GM19239 (cell line): ENCODE results near the gene PLEKHH3.

Source experiments
- DNase-seq: peaks from one replicate; pipeline ENCODE4 v3.0.0; 2011; ENCODE audit warnings: low spot score; ENCODE audit not compliant: insufficient read length
- FAIRE-seq: peaks from 2 replicates; lab custom pipeline; 2011; peaks lifted over from hg19 to GRCh38; lab: Jason Lieb, UNC

The PLEKHH3 gene, protein sequence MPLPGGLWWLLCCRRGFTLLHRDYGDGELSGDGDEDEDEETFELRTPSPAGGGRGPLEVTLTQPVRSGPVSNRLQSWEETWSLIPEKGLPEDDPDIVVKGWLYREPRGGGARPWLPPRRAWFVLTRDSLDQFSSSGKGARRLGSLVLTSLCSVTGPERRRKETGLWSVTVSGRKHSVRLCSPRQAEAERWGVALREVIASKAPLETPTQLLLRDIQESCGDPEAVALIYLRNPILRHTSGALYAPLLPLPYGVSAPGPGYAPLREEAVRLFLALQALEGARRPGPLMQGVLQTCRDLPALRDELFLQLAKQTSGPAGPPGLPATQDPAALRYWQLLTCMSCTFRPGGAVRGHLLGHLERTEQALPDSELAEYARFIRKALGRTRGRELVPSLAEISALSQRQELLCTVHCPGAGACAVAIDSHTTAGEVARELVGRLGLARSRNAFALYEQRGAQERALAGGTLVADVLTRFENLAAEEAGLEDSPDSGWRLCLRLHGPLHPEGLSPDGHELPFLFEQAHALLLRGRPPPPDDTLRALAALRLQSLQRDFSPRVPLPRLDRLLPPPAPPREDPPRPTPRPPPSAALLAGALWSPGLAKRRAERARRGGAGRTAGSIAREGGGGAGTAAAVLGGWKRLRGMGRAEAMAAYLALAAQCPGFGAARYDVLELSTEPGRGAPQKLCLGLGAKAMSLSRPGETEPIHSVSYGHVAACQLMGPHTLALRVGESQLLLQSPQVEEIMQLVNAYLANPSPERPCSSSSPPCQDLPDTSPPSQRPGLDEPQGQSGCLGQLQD

DNA sequence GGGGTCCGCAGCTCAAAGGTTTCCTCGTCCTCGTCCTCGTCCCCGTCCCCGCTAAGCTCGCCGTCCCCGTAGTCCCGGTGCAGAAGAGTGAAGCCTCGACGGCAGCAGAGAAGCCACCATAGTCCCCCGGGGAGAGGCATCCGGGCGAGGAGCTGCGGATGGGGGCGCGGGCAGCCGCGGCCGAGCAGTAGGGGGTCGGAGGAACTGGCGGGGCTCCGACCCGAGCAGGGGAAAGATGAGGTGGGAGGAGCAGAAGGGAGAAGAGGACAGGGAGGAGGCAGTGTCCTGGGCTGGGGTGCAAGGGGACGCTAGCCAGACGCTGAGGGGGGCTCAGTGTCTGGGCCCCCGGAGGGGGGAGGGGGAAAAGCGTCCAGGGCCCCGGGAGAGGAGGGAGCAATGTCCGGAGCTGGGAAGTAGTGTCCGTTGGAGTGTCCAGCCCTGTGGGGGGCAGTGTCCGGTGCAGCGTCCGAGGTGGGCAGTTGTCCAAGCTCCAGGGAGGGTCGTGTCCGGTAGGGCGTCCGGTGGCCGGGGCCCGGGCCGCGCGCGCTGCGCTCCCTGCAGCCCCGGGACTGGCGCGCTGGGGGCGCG, at the start of gene PLEKHH3:
Gene PLEKHH3, minus strand, starts transcription at position 571 of the 588 bp plus-strand sequence. Its CDS starts 431 bp downstream, at position 140.
- FAIRE-seq (no peak), DNase-seq (no peak)

DNA sequence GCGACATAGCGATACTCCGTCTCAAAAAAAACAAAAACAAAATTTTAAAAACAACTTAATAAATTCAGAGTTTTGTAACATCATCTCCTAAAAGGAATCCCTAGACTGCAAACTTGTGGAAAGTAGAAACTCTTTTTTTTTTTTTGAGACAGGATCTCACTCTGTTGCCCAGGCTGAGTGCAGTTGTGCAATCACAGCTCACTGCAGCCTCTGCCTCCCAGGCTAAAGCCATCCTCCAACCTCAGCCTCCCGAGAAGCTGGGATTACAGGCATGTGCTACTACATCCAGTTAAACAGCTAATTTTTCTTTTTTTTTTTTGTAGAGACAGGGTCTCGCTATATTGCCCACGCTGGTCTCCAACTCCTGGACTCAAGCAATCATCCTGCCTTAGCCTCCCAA, 48.3 kb upstream of the PLEKHH3 start:
- DNase-seq, result no peak
- FAIRE-seq, result no peak

DNA sequence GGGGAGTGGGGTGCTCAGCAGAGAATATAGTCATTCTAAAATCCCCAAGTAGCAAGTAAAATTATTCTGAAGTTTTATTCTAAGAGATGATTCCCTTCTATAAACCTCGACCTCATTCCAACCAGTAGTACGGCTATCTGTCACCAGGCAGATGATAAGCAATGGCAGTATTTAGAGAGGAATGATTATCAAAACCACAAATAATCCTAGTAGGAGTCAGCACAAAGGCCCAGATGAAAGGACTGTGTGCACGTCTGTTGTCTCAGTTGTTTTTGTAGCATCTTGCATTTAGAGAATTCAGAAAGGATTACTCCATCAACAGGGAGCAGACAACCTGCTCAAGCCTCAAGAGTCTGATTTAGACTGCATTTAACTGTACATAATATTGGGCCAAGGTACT, 46.8 kb upstream of the PLEKHH3 start:
- DNase-seq (no peak), FAIRE-seq (no peak)

DNA sequence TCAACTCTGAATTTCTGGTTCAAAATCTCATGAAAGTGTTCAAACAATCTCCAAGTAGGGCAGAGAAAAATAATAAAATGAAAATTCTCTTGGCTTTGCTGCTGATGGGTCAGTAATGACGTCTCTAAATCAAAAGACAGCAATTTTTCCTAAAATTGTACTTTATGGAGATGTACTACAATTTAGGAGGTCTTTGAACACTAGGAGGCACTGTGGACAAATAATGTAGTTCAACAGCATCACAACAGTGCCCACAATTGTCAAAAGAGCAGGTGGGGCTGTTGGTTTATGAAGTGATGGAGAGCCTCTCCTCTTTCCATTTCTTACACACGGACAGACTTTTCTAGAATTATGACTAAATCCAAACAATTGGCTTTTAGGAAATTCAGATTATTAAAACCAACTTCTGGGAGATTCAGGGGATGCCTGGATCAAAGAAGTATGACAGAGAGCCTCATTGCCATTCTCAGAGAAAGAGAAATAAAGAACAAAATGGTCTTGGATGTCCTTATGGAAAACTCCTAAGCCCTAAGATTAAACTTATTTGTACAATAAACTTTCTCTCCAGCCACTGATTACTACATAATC, 44.3 kb upstream of the PLEKHH3 start:
- FAIRE-seq, result peak; percentile 87
- peak; percentile 43 for DNase-seq

DNA sequence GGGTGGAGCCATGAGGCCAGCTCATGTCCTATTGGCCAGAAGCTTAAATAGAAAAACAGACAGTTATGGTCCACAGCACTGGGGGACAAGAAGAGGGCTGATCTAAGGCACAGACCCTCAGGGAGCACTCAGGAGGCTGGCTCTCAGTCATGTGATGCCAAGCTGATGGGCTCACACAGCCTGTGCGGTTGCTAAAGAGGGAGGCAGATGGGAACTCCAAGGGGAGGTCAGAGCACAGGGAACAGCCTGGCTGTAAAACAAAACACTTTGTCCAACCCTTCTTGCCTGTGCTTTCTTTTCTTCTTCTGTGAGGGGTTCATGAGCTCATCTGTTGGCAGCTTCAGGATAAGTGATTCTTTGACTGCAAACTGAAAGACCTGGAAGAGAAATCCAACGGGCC, 32.8 kb upstream of the PLEKHH3 start:
- FAIRE-seq, result no peak
- DNase-seq, result no peak

DNA sequence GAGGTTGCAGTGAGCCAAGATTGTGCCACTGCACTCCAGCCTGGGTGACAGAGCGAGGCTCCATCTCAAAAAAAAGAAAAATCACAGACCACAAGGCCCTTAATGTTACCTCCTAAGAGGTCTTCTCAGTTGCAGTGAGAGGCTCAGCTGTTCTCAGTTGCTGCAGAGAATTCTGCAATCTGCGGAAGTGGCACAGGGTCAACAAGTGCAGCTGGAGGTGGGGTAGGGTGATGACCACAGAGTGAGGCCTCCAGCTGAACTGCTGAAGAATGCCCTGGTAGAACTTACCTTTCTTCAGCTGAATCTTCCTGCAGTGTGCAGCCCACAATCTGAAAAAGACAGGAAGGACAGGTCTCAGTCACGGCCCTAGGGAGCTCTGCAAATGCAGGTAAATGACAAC, 31.8 kb upstream of the PLEKHH3 start:
- no peak for FAIRE-seq

DNA sequence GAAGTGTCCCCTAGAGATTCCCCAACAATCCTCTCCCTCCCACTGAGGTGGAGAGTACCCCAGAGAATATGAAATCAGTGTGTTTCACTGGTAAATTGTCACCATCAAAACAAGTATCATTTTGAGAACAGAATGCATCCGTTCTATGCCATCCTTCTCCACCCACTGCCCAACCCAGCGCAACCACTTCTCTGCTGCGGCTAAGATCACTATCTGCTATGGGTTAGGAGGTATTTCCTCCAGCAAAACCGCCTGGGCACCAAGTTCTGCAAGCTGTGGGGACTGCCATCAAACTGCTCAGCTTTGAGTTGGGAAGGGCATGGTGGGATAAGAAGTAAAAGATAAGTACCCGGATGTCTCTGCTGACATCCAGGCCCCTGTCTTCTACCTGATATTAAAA, 29.9 kb upstream of the PLEKHH3 start:
- FAIRE-seq (no peak), DNase-seq (no peak)

More for the DNA sequence above, 31.8 kb upstream of the PLEKHH3 start:
- no peak for DNase-seq

DNA sequence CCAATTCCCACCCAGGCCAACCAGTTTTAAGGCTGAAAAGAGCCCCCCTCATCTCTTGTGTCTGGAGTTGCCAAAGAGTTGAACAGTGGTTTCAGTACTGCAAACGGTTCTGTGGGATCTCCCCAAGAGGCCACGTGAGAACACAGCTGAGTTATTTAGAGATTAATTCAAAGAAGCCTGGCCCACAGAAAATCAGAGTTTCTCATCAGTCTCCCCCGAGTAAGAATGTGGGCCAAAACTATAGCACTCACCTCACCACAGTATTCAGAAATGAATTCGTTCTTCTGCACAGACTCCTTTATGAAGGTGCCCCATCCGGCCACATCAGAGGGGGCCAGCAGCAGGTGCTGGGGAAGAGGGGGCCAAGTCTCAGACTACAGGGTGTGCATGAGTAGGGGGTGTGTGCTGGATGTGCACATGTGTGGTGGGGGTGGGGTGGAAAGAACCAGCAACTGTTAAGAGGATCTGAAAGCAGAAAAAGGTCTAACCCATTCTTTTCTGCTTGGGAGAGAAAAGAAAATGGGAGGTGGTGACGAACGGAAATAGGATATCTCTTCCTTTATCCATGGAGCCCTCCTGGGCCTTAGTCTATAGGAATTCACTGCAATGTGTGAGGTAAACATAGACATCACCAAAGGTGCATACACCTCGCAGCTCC, 28.2 kb upstream of the PLEKHH3 start:
- no peak for DNase-seq
- peak; percentile 91 for FAIRE-seq

DNA sequence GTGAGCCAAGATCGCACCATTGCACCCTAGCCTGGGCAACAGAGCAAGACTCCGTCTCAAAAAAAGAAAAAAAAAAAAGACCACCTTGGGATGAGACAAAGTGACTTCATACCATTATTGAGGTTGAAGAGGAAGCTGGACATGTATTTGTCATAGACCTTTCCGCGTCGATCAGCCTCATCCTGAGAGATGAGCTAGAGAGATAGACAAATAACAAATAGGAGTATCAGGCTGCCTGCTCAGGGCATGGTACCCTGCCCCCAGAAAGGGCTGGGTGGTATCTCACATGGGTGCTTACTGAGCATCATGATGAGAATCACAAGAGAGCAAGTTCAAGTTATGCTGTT, 27.7 kb upstream of the PLEKHH3 start:
- FAIRE-seq, result no peak

DNA sequence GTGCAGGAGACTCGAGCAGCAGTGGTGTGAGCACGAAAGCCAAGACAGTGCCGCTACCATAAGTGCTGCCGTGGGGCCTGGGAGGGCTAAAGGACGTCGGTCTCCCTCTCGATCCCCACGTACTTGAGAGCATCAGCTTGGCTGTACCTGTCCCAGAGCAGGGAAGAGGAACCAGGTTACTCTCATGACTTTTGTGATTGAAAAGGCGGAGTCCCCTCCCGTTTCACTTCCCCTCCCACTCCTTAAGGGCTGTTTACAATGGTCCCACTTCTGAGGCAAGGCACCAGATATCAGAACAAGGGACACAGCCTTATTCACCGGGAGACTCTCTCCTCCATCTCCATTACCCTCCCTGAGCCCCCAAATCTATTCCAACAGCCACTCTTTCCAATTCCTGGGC, 25.7 kb upstream of the PLEKHH3 start:
- FAIRE-seq (peak; percentile 49), DNase-seq (no peak)

More for the DNA sequence above, 27.7 kb upstream of the PLEKHH3 start:
- no peak for DNase-seq

DNA sequence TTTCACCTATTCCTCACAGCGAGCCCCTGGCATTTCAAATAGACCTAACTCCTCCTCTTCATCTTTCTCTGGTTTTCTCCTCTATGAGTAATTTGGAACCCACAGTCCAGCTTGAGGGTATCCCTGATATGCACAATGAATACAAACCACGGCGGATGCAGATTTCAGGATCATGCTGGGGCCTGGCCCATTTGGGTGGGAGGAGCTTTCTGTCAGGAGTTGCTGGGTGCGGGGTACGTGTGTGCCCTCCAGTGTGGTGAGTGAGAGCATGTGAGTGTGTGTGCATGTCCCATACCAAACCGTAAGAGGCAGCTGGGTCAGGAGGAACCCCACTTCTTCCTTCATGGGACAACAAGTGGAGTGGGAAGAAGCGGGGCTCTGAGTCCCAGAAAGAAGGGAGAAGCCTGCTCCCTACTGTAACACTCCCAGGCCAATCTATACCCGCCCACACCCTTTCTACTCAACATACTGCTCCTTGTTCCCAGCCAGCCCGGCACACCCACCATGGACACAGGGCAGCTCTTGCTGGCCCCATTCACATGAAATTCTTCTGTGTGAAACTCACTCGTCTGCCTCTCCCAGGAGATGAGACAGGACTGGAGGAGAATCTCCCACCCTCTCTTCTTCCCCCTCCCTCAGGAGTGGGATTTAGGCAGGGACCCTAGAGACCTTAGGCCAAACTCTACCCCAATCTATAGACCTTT, 23.9 kb upstream of the PLEKHH3 start:
- DNase-seq, result no peak
- FAIRE-seq, result no peak

DNA sequence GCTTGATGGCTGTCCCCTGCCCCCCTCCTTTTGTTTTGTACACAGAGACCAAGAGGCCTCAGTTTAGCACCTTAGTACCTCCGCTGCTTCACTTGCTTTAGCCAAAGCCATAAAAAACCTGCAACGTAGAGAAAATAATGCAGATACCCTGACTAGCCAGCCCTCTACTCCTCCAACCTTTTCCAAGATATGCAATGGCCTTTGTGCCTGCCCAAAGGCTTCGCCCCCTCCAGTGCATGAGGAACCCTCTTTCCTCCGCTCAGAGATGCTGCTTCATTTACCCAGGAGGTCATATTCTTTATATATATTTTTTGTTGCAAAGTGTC, 22.6 kb upstream of the PLEKHH3 start:
- no peak for FAIRE-seq
- DNase-seq, result no peak

DNA sequence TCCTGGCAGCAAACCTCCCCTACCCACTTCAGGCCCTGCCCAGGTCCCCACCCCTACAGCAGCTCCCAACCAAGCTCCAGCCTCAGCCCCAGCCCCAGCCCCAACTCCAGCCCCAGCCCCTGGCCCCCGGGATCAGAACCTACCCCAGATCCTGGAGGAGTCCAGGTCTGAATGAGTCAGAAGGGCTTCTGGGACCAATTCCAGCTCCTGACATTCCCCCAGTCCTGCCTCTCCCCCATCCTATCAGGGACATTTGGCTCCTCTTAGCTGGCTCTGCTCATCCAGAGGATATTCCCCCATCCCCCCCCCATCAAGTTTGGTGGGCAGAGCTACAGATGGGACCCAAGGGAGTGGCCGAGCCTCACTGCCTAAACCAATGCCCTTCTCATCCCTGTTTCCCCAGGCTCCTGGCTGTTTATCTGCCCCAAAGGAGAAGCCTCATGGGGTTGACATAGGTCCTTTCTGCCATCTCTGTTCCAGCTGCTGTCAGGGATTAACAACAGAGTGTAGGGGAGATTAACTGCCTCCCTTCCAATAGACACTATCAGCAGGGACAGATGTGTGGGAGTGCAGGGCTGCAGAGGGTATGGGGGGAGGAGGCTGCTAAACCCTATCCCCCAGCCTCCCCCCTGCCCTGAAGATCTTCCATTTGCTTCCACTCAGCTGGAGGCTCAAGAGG, 22.1 kb upstream of the PLEKHH3 start:
- FAIRE-seq (no peak), DNase-seq (no peak)

DNA sequence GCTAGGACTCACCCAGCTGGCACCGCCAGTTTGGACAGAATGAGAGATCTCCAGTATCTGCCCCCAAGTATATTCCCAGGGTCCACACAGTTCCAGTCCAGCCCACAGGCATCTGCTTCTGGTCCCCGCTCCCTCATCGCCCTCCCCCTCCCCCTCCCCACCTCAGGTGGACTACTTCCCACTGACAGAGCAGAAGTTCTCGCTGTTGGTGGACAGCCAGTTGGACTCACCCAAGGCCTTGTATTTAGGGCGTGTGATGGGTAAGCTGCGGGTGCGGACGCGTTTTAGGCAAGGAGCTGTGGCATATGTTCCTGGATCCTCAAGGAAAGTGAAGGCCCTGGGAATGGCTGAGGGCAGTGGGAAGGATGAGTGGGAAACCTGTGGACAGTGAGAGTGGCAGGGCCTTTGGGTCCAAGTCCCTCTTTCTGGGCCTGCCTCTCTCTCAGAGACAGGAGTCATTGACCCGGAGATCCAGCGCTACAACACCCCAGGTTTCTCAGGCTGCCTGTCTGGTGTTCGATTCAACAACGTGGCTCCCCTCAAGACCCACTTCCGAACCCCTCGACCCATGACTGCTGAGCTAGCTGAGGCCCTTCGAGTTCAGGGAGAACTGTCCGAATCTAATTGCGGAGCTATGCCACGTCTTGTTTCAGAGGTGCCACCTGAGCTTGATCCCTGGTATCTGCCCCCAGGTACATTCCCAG, 20.5 kb upstream of the PLEKHH3 start:
- no peak for DNase-seq
- FAIRE-seq, result no peak

DNA sequence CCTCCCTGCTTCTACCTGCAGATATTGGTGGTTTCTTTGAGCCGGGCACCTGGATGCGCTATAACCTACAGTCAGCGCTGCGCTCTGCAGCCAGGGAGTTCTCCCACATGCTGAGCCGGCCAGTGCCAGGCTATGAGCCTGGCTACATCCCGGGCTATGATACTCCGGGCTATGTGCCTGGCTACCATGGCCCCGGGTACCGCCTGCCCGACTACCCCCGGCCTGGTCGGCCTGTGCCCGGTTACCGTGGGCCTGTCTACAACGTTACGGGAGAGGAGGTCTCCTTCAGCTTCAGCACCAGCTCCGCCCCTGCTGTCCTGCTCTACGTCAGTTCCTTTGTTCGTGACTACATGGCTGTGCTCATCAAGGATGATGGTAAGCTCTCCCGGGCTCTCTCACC, 18.7 kb upstream of the PLEKHH3 start:
- no peak for DNase-seq
- FAIRE-seq, result no peak

DNA sequence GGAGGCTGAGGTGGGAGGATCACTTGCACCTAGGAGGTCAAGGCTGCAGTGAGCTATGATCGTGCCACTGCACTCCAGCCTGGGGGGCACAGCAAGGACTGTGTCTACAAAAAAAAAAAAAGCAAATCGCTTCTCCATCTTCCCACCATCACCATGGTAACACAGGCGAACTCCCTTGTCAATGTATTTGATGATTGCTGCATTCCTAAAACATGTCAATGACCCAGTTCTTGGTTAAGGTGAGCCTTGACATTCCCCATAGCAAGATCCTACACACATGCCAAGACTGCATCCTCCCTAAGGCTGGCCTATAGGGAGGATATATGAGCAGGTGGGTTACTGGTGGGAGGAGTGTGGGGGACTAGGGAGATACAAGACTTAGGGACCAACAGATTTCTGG, 17.7 kb upstream of the PLEKHH3 start:
- DNase-seq (no peak), FAIRE-seq (no peak)

DNA sequence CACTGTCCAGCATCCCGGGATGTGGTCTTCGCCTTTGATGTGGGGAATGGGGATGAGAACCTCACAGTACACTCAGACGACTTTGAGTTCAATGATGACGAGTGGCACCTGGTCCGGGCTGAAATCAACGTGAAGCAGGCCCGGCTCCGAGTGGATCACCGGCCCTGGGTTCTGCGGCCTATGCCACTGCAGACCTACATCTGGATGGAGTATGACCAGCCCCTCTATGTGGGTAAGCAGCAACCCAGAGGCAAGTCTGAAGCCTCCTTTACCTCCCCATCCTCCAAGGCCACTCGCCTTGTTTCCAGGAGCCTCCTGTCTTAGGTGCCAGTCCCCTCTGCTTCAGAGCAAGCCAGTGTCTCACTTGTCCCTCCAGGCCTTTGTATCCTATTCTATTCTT, 15.7 kb upstream of the PLEKHH3 start:
- DNase-seq (no peak), FAIRE-seq (no peak)

DNA sequence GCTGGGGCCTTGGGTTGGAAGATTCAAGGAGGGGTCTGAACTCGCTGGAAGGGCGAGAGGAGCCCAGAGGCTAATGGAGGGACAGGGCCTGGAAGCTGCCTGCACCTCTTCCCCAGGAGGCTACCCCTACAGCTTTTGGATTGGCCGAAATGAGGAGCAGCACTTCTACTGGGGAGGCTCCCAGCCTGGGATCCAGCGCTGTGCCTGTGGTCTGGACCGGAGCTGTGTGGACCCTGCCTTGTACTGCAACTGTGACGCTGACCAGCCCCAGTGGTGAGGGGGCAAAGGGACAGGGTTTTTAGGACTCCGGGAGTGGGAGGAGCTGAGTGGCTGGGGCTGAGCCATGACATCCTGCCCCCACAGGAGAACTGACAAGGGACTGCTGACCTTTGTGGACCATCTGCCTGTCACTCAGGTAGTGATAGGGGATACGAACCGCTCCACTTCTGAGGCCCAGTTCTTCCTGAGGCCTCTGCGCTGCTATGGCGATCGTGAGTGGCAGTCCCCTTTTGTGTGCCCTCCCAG, 14.3 kb upstream of the PLEKHH3 start:
- no peak for DNase-seq
- FAIRE-seq, result no peak
